HG02970 (cell line): ENCODE results near the gene KLHDC2.
"Not testable (repeated sequence)": the region's sequence is repeated elsewhere in the genome, so short reads cannot be mapped to it uniquely, and the experiment has no call there.

Experiments used
- ATAC-seq: cut with Tn5 transposase; IDR thresholded peaks from one replicate; pipeline ENCODE4 v1.9.1; 2021; ENCODE audit warnings: mild to moderate bottlenecking, moderate library complexity, moderate number of reproducible peaks; ENCODE audit not compliant: unreplicated experiment, low FRiP score

Gene KLHDC2

DNA sequence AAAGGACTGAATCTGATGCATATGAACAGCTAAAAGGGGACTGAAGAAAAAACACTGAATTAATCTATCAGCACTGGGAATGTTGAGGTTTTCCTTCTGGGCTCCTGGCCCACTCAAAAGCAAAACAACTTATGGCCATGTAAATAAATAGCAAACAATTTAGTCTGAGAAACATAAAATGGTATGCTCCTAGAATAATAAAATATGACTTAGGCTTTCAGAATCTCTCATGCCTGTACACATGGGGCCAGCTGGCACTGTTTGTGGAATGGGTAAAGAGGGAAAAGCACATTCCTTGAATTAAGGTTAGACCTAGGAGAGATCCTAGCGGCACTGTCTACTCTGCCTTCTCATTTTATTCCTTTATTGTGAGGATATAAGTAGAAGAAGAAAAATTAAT is 6.2 kb downstream of the KLHDC2 start:
- no peak for ATAC-seq

DNA sequence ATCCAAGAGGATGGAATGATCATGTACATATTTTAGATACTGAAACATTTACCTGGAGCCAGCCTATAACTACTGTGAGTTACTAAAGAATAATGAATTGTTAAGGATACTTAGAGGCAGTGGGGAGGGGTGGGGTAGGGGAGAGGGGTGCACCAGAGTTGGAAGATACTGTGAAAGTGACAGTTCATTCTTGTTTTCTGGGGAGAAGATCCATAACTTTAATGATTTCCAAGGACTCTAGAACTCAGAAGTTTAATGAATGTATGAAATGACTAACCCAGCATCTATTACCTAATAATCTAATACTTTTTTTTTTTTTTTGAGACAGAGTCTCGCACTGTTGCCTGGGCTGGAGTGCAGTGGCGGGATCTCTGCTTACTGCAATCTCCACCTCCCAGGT is 10.5 kb downstream of the KLHDC2 start:
- no peak for ATAC-seq

DNA sequence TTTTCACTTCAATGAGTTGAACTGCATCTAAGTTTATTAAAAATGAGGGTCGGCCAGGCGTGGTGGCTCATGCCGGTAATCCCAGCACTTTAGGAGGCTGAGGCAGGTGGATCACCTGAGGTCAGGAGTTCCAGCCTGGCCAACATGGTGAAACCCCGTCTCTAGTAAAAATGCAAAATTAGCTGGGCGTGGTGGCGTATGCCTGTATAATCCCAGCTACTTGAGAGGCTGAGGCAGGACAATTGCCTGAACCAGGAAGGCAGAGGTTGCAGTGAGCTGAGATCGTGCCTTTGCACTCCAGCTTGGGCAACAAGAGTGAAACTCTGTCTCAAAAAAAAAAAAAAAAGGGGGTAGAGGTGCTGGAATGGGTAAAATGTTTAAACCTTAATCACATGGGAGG is 13.1 kb downstream of the KLHDC2 start:
- not testable (repeated sequence) for ATAC-seq

DNA sequence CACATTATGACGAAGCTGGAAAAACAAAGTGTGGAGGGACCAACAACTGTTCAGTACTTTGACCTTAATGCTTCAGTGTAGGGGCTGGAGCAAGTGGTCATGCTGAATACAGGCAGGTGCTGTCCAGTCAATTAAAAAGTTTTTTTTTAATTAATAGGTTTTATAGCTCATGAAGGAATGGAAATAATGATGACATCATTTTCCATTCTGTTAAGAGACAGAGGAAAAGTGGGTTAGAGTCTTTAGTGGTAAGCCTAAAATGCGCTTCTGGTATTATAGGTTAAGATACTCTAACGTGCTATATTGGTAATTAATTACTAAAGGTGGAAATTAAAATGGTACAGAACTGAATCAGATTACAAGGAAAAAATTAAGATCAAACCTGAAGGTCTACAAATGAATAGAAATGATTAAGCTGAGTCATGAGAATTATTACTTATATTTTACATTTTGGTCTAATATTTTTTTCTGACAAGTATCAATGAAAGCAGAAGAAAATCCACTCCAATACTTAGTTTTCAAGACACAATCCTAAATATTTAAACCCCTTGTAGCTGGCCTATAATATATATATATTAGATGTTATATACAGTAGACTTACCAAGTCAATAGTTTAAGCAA is 15.6 kb downstream of the KLHDC2 start:
- no peak for ATAC-seq

DNA sequence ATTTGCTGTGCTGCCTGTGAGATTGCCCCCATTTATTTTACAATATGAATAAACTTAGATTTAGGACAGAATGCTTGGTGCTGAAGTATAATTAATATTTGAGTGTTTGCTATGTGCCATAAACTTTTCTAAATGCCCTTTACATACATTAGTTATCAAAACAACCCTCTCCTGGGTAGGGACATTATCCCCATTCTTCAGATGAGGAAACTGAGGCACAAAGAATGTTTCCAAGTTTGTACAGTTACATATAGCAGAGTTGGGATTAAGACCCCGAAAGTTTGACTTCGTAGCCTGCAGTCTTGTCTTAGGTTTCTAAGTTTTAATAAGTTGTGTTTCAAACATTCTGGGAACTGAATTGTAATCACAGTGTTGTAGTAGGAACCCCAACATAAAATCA is 18.4 kb downstream of the KLHDC2 start:
- ATAC-seq, result no peak

DNA sequence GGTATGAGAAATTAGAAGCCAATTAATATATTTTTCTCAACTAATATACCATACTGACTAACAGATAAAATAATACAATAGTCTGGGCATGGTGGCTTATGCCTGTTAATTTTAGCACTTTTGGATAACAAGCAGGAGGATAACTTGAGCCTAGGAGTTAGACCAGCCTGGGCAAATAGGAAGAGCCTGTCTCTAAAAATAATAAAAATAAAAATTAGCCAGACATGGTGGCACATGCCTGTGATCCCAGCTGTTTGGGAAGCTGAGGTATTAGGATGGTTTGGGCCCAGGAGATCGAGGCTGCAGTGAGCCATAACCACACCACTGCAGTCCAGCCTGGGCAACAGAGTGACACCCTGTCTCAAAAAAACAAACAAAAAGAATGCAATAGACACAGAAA is 24.7 kb downstream of the KLHDC2 start:
- ATAC-seq, result no peak

DNA sequence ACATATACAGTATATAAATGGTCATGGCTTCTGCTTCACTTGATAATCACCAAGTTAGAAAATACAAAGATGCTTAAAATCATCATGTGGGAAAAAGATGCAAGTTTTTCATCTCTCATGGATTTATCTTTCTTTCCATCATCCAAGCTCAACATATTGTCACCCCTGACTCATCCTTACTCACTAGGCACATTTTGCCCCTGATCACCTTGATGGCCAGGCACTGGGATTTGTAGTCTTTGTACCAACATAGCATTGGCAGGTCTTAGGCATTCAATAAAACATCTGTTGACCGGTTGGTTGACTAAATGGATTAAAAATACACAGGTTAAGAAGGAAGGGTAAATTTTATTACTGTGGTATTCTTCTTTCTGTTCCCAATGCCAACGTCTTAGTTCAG is 28.1 kb downstream of the KLHDC2 start:
- no peak for ATAC-seq

DNA sequence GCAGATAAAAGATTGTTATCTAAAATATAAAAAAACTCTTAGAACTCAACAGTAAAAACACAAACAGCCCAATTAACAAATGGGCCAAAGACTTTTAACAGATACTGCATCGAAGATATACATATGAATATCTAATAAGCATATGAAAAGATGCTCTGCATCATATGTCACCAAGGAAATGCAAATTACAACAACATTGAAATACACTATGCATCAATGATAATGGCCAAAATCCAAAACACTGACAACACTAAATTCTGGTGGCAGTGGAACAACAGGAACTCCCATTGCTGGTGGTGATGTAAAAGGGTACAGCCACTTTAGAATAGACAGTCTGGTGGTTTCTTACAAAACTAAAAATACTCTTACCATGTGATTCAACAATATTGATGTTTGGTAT is 40.8 kb downstream of the KLHDC2 start:
- no peak for ATAC-seq

DNA sequence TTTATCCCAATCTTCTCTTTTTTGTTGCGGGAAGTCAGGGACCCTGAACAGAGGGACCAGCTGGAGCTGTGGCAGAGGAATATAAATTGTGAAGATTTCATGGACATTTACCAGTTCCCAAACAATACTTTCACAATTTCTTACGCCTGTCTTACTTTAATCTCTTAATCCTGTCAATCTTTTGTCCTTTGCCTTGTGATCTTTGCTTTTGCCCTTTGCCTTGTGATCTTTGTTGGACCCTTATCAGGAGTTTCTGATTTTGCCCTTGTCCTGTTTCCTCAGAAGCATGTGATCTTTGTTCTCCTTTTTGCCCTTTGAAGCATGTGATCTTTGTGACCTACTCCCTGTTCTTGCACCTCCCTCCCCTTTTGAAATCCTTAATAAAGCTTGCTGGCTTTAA is 48.2 kb downstream of the KLHDC2 start:
- not testable (repeated sequence) for ATAC-seq

DNA sequence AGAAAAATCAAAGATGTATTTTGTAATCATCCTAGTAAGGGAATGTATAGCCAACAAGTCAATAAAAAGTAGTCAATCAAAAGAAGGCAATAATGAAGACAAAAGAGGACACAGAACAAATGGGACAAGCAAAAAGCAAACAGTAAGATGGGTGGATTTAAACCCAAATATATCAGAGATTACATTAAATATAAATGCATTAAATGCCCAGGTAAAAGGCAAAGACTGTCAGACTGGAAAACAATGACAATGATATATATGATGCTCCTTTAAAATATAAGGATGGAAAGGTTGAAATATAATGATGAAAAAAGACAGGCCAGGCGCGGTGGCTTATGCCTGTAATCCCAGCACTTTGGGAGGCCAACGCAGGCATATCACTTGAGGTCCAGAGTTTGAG is 48.9 kb downstream of the KLHDC2 start:
- ATAC-seq, result no peak

DNA sequence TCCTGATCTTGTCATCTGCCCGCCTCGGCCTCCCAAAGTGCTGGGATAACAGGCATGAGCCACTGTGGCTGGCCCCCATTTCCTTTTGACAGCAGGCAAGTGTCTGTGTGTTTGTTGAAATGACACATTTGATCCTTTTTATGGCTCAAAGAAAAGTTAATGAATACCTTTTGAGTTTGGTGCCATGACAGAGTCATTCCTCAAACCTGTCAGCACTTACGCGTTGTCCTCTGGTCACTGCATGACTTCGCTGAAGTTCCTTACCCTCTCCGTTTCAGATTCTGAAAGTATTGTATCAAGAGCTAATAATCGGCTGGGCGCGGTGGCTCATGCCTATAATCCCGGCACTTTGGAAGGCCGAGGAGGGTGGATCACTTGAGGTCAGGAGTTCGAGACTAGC is 52.2 kb downstream of the KLHDC2 start:
- ATAC-seq, result no peak

DNA sequence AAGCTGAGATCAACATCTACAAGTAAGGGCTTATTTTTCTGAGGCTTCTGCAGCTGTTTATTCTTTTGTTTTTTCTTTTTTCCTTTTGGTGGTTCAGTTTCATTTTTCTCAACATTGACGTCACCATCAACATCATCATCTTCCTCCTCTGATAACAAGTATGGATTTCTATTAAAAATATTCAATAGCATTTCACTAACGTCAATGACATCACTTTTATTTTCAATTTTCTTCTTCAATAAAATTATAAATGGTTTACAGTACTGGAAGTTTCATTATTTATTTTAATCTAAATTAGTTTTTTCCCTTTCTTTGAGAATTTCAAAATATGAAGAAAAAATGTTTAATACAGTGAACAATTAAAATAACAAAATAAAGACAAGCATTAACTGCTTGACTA is 60.7 kb downstream of the KLHDC2 start:
- ATAC-seq, result no peak
